ENCODE measurements around the gene PLEKHH1. TPM values are rescaled to one million over a fixed set of nuclear protein-coding genes. Genes with fewer than 3 reads are reported as not detected.

PLEKHH1 gene
- total and polyA plus RNA-seq, 2 experiments from 2014 or later: 12.8 to 19.5 TPM

GRCh38 chr14:67562025-67562775 is 29.1 kb downstream of the PLEKHH1 start:
- no peaks in the 10 kb centered on the region for H3K9me2 ChIP-seq (replicated peaks; ENCODE audit: insufficient read depth)
- no peaks in the 10 kb centered on the region for H3K27me3 ChIP-seq
- H3K4me2 ChIP-seq: no peak overlapping the region
- H2AFZ ChIP-seq: no peak overlapping the region
- H3K9me3 ChIP-seq (ENCODE audit: low read depth): no peaks in the 10 kb centered on the region
- DNase-seq (ENCODE audit: low spot score): no peak
- no peak overlapping the region for H3K4me3 ChIP-seq
- no peak for TF ChIP-seq CTCF (IDR thresholded peaks at IDR 0.05; ENCODE audit: poor library complexity)
- no peak for TF ChIP-seq EZH2 (IDR thresholded peaks at IDR 0.05; ENCODE audit: borderline replicate concordance)
- TF ChIP-seq EZH2phosphoT487 (IDR thresholded peaks at IDR 0.05; ENCODE audit: low read depth, severe bottlenecking, unreplicated experiment): no peak
- WGBS (ENCODE audit: low lambda C conversion rate, missing lambda C conversion rate): 96% methylated on average over 14 of the region's 14 CpGs
- no peaks in the 10 kb centered on the region for H4K20me1 ChIP-seq (ENCODE audit: insufficient read depth, poor library complexity, severe bottlenecking)
- no peaks in the 10 kb centered on the region for H3K36me3 ChIP-seq (replicated peaks; ENCODE audit: insufficient read depth, low read depth)
- peaks cover 8% of the 10 kb centered on the region for H3K4me1 ChIP-seq (ENCODE audit: insufficient read depth)
- no peak overlapping the region for H3K27ac ChIP-seq
- no peaks in the 10 kb centered on the region for H3K79me2 ChIP-seq

GRCh38 chr14:67562776-67563150 is 29.7 kb downstream of the PLEKHH1 start:
- WGBS (ENCODE audit: low lambda C conversion rate, missing lambda C conversion rate): 97% methylated on average over 5 of the region's 5 CpGs
- Histone ChIP-seq H3K4me3 (no peak overlapping the region), H3K36me3 (replicated peaks; ENCODE audit: insufficient read depth, low read depth) (no peaks in the 10 kb centered on the region), H3K9me2 (replicated peaks; ENCODE audit: insufficient read depth) (no peaks in the 10 kb centered on the region), H3K9me3 (ENCODE audit: low read depth) (no peaks in the 10 kb centered on the region), H3K27ac (no peak overlapping the region), H4K20me1 (ENCODE audit: insufficient read depth, poor library complexity, severe bottlenecking) (no peaks in the 10 kb centered on the region), H3K27me3 (no peaks in the 10 kb centered on the region), H2AFZ (no peak overlapping the region), H3K4me2 (no peak overlapping the region), H3K4me1 (ENCODE audit: insufficient read depth) (peaks cover 14% of the 10 kb centered on the region), H3K79me2 (no peaks in the 10 kb centered on the region)
- DNase-seq (ENCODE audit: low spot score): no peak
- TF ChIP-seq CTCF (IDR thresholded peaks at IDR 0.05; ENCODE audit: poor library complexity) (no peak), EZH2phosphoT487 (IDR thresholded peaks at IDR 0.05; ENCODE audit: low read depth, severe bottlenecking, unreplicated experiment) (no peak), EZH2 (IDR thresholded peaks at IDR 0.05; ENCODE audit: borderline replicate concordance) (no peak)

- Histone ChIP-seq H3K4me3 (no peak overlapping the region), H3K9me2 (replicated peaks; ENCODE audit: insufficient read depth) (no peaks in the 10 kb centered on the region), H3K4me1 (ENCODE audit: insufficient read depth) (peaks cover 19% of the 10 kb centered on the region), H3K36me3 (replicated peaks; ENCODE audit: insufficient read depth, low read depth) (no peaks in the 10 kb centered on the region), H4K20me1 (ENCODE audit: insufficient read depth, poor library complexity, severe bottlenecking) (no peaks in the 10 kb centered on the region), H3K27me3 (no peaks in the 10 kb centered on the region), H3K4me2 (no peak overlapping the region), H3K79me2 (no peaks in the 10 kb centered on the region), H3K9me3 (ENCODE audit: low read depth) (no peaks in the 10 kb centered on the region), H2AFZ (no peak overlapping the region), H3K27ac (no peak overlapping the region)
- DNase-seq (ENCODE audit: low spot score): no peak
- TF ChIP-seq EZH2 (IDR thresholded peaks at IDR 0.05; ENCODE audit: borderline replicate concordance): no peak
- TF ChIP-seq EZH2phosphoT487 (IDR thresholded peaks at IDR 0.05; ENCODE audit: low read depth, severe bottlenecking, unreplicated experiment): no peak
- TF ChIP-seq CTCF (IDR thresholded peaks at IDR 0.05; ENCODE audit: poor library complexity): no peak
- WGBS (ENCODE audit: low lambda C conversion rate, missing lambda C conversion rate): 97% methylated on average over 5 of the region's 5 CpGs
Measured at GRCh38 chr14:67564236-67564635, 31.1 kb downstream of the PLEKHH1 start.
